HG03108 (cell line): ENCODE results near the gene CDK5RAP2.

Source experiments
- ATAC-seq: cut with Tn5 transposase; IDR thresholded peaks from one replicate; pipeline ENCODE4 v1.9.1; 2021; ENCODE audit warnings: moderate library complexity; ENCODE audit not compliant: unreplicated experiment

CDK5RAP2 gene

DNA sequence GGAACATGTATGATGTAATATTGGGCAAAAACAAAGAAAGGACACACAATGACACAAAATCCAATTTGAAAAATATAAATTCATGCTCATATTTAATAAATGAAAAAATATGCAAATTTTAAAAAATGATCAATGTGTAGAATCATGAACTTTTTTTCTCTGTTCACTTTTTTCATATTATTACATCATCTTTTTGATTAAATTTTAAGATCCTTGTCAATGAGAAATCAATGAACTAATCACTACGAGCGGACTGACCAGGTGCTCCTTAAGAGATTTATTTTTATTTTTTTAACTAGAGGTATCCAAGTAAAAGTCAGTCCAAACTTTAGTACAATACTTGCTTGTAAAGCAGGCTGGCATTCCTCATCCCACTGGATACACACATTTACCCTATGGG lies 174.1 kb downstream of the CDK5RAP2 start:
- no peak for ATAC-seq

- no peak for ATAC-seq
Observed at GRCh38 chr9:120405134-120405533, 174.8 kb downstream of the CDK5RAP2 start.

DNA sequence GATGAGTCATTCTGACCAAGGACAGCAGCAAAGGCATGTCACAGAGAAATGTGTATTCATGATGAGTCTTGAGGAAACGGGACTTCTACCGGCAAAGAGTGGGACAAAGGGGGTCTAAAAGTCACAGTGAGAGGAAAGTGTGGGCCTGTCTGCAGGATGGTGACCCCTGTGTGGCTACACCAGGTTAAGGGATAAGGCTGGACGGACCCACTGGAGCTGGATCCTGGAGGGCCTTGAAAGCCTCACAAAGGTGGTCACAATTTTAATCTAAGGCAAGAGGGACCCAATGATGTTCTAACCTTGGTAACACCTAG lies 176.5 kb downstream of the CDK5RAP2 start:
- no peak for ATAC-seq

DNA sequence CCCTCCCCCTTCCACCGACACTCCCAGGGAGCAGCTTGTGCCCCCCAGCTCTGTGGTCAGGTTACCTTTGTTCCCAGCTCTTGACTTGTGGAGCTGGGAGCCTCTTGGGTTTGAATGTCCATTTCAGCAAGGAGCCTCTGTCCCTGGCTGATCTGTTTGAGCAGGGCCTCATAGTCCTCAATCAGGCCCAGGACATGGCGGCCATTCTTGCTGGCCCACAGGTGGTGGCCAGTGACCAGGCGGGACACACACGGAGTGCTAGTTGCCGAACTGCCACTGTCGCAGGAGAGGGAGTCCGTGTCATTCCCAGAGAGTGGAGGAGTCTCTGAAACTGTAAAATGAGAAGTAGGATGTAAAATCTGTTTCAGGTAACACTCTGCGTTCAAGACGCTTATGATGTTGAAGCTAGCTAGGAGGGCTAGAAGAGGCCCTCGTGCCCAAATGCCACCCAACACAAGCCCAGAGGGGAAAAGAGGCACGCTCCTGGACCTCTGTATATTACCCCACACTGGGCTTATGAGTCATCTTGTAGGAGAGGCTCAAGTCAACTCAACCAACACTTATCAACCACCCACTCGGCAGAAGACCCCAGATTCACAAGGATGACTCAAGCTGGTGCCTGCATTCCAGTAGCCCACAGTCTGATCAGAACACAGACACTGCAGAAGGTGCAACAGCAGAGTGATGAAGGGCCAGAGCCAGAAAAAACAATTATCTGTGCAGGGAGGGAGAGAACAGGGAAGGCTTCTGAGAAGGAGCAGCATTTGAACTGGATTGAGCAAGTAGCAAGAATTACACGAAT lies 177.0 kb downstream of the CDK5RAP2 start:
- ATAC-seq, result no peak

DNA sequence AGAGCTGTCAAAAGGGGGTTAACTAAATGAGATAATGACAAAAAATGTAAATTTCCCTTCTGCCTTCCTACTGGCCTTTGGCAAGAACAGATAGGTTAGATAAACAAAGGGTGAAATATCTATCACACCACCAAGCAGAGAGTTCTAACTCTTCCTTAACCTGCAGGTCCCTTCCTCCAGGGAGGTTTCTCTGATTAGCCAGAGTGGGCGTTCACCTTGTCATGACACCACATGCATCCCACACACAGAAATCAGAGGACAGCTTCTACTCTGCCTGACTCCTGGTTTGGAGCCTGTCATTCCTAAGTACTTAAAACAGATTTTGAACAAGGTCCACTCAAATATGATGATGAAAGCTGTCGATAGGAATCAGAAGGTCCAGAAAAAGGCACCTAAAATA lies 180.0 kb downstream of the CDK5RAP2 start:
- no peak for ATAC-seq

- ATAC-seq, result no peak
Observed at GRCh38 chr9:120398286-120398685, 181.7 kb downstream of the CDK5RAP2 start.

- ATAC-seq, result no peak
Observed at GRCh38 chr9:120397453-120397852, 182.5 kb downstream of the CDK5RAP2 start.

DNA sequence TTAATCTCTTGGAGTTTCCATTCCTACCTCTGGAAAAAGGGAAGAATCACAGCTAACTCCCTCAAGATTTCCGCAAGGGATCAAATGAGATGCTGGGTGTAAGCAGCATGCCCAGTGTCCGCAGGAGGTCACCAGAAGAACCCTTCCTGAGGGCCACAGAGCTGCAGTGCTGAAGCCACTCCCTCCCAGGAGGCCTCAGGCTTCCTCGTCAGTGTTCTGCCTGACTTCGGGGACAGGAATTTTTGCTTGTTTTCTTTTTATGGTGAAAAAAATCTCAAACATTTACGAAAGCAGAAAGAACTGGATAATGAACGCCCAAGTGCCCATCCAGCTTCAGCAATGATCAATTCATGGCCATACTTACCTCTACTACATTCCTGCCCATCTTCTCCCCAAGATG lies 183.0 kb downstream of the CDK5RAP2 start:
- no peak for ATAC-seq

DNA sequence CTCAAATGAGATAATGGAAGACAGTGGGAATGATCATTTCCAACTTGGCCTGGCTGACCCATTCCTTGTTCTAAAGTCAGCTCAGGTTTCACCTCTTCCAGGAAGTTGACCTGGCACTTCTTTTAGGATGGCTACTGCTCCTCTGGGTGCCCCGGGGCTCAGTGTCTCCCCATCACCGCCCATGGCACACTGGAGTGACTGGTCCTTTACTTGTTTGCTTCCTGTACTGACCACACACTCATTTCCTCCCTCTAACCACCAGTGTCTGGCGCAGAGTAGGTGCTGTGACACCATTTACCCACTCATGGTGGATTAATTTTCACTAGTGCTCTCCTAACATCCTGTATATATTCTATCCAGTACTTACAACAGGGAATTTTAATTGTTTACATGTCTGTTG lies 183.5 kb downstream of the CDK5RAP2 start:
- no peak for ATAC-seq

- ATAC-seq, result no peak
Observed at GRCh38 chr9:120395376-120395775, 184.6 kb downstream of the CDK5RAP2 start.

DNA sequence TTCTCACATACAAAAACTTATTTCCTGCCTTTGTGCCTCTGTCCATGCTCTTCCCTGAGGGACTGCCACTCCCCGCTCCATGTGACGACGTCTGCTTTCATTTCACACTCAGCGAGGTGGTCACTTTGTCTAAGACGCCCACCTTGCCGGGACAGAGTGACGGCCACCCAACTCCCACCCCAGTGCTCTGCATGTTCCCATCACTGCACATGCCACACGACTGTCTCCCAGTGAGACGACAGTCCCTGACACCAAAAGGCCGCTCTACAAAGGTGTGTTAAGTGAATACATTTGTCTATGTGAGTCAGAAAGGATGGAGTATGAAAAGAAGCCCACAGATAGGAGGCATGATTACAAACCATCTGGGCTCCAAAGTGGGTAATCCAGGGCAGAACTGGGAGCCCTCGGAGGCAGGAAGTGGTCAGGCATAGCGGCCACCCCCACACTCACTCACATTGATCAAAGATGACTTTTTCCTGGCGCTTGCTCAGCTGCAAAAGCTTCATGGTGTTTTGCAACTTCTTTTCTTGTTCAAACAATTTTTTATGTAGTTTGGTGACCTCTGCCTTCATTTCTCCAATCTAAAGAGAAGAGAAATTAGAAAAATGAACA lies 185.8 kb downstream of the CDK5RAP2 start:
- no peak for ATAC-seq

DNA sequence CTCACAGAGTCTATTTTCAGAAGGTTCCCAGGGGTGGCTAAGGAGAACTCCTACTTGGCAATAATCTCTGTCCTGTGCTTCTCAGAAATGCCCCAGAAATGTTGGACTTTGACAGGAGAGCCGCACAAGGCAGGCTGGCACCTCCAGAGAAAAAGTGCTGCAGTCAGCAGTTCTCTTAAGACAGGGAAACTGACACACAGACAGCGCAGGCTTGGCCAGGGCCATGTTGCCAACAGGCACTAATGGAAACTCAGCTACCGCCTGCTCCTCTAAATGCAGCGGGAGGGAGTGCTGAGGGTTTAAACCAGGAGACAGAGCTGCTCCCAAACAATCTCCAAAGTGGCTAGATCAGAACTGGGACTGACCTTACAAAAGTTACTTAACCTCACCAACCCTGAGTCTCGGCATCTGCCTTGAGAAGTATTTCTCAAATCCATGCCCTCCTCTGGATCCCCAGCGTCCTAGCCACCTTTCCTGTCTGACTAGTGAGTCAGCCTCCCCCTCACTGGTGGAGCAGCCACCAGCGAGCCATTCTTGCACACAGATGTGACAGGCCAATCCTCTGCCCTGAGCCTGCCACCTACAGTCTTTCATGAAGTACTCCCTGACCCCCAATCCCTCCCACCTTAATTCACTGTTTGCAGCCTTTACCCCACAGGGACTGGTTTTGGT lies 186.4 kb downstream of the CDK5RAP2 start:
- no peak for ATAC-seq

- no peak for ATAC-seq
Observed at GRCh38 chr9:120392711-120393110, 187.3 kb downstream of the CDK5RAP2 start.

GRCh38 chr9:120392245-120392644 lies 187.7 kb downstream of the CDK5RAP2 start:
- no peak for ATAC-seq

- ATAC-seq, result no peak
Observed at GRCh38 chr9:120391691-120392090, 188.3 kb downstream of the CDK5RAP2 start.

GRCh38 chr9:120390637-120391190 lies 189.3 kb downstream of the CDK5RAP2 start:
- no peak for ATAC-seq

DNA sequence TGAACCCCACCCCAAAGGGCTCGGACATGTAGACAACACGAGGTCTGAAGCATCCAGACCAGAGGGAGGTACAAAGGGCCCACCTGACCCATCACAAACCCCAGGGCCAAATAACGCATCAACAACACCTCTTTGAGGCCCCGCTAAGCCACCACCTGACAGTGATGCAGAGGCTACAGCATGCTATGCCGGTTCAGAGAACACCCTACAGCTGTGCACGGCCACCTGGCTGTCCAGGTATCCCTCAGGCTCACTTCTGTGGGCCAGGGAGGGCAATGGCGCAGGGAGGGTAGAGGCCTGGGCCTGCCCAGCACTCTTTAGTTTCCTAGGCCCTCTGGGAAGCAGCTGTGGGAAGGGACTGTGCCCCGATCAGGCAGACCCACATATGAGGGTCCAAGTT lies 190.1 kb downstream of the CDK5RAP2 start:
- ATAC-seq, result no peak

DNA sequence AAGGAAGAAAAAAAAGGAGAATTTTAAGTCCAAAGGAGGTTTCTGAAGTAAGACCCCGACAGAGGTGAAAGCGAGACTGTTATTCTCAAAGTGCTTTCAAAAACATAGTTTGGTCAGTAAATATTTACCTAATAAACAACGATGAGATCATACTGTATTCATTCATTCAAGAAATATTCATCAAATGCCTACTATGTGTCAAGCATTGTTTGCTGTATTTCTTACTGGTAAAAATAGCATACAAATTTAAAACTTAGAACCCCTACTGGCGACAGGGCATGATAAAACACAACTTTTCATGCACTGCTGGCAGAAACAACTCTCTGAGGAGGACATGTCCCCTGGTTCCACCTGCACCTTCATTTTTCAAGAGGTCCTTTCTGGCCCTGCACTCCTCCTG lies 190.7 kb downstream of the CDK5RAP2 start:
- ATAC-seq, result no peak

GRCh38 chr9:120388003-120388855 lies 191.7 kb downstream of the CDK5RAP2 start:
- ATAC-seq, result no peak

DNA sequence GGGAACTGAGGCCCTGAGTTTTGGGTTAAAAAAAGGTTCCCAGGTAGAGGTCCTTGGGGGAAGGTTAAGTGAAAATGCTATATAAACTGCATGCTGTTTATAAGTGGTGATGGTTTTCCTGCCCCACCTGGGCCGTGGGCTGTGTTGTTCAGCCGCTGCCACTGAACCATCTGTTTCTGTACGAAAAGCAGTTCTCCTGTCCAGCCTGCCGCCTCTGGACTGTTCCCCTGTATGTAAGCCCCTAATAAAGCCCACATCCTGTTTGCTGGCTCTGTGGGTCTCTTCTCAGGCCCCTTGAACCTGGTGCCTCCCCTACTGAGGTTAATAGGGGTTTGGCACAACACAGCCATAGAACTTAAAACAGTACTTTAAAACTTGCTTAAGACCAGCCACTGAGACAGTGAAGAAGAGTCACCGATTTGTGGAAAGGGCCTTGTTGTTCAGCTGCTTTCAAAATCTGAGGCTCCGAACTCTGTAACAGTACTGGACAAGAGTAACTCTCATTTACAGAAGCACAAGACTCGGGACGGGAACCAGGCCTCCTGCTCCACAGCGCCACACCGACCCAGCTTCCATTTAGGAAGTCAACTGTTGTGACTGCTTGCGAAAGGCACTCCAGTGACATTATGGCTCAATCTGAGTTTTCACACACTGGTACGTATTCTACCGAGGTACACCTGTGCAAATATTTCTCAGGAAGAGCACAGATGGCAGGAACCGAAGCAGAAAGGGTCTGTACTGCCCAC lies 192.5 kb downstream of the CDK5RAP2 start:
- no peak for ATAC-seq
